ENCODE results near the gene CUX1.

CUX1 gene

GRCh38 chr7:102241431-102241830 is 424.0 kb downstream of the CUX1 start:
- no peak overlapping the region for H3K4me3 ChIP-seq (replicated peaks; ENCODE audit: insufficient read depth, low read length)
- no peak for TF ChIP-seq SPI1 (IDR thresholded peaks at IDR 0.05; ENCODE audit: borderline replicate concordance, low read depth)
- TF ChIP-seq CTCF (IDR thresholded peaks at IDR 0.05; ENCODE audit: insufficient read depth, low read length): no peak
- TF ChIP-seq REST (IDR thresholded peaks at IDR 0.05; ENCODE audit: insufficient replicate concordance, low read depth): no peak
- TF ChIP-seq POLR2AphosphoS5 (IDR thresholded peaks at IDR 0.05; ENCODE audit: low read depth): no peak
- TF ChIP-seq GABPA (IDR thresholded peaks at IDR 0.05; ENCODE audit: low read depth): no peak
- no peak overlapping the region for H3K27ac ChIP-seq (replicated peaks)
- no peak for DNase-seq (ENCODE audit: low read depth in 1 of 2, low spot score in 1 of 2)
- H3K27me3 ChIP-seq (ENCODE audit: insufficient read depth, poor library complexity, severe bottlenecking): no peaks in the 10 kb centered on the region

- Histone ChIP-seq H3K27ac (replicated peaks) (no peak overlapping the region), H3K4me3 (replicated peaks; ENCODE audit: insufficient read depth, low read length) (no peak overlapping the region), H3K27me3 (ENCODE audit: insufficient read depth, poor library complexity, severe bottlenecking) (no peaks in the 10 kb centered on the region)
- TF ChIP-seq GABPA (IDR thresholded peaks at IDR 0.05; ENCODE audit: low read depth) (no peak), CTCF (IDR thresholded peaks at IDR 0.05; ENCODE audit: insufficient read depth, low read length) (no peak), SPI1 (IDR thresholded peaks at IDR 0.05; ENCODE audit: borderline replicate concordance, low read depth) (no peak)
- DNase-seq (ENCODE audit: low read depth in 1 of 2, low spot score in 1 of 2): no peak
Measured at GRCh38 chr7:102244601-102245000, 427.2 kb downstream of the CUX1 start.

- no peak for DNase-seq (ENCODE audit: low read depth in 1 of 2, low spot score in 1 of 2)
- Histone ChIP-seq H3K4me3 (replicated peaks; ENCODE audit: insufficient read depth, low read length) (no peak overlapping the region), H3K27ac (replicated peaks) (no peak overlapping the region), H3K27me3 (ENCODE audit: insufficient read depth, poor library complexity, severe bottlenecking) (no peaks in the 10 kb centered on the region)
- TF ChIP-seq POLR2AphosphoS5 (IDR thresholded peaks at IDR 0.05; ENCODE audit: low read depth) (no peak), REST (IDR thresholded peaks at IDR 0.05; ENCODE audit: insufficient replicate concordance, low read depth) (no peak), CTCF (IDR thresholded peaks at IDR 0.05; ENCODE audit: insufficient read depth, low read length) (no peak), GABPA (IDR thresholded peaks at IDR 0.05; ENCODE audit: low read depth) (no peak), SPI1 (IDR thresholded peaks at IDR 0.05; ENCODE audit: borderline replicate concordance, low read depth) (no peak)
Measured at GRCh38 chr7:102248081-102248455, 430.6 kb downstream of the CUX1 start.

Data from HL-60 (cell line).